HepG2 (cell line): ENCODE results near the gene GALR3. TPM values are rescaled to one million over a fixed set of nuclear protein-coding genes. Genes with fewer than 3 reads are reported as not detected.

Source experiments
- BCL6 ChIP-seq: IDR thresholded peaks from 2 replicates; pipeline ENCODE4 v1.6.1; 2016; ENCODE audit warnings: missing genetic modification reagents, missing compliant biosample characterization
- EHMT2 ChIP-seq: fragments of 200-600 bp; sonication (generic); IDR thresholded peaks from 2 replicates; pipeline ENCODE4 v1.7.0; 2017; ENCODE audit warnings: antibody characterized with exemption, low read depth, low read length, borderline replicate concordance
- FOXP1 ChIP-seq, 2 experiments: fragments of 450-650 bp in 1 of 2; IDR thresholded peaks; 2 replicates each; pipeline ENCODE4 v1.6.1; 2017 to 2018; ENCODE audit warnings: antibody characterized with exemption in 1 of 2
- HNRNPLL ChIP-seq: fragments of 200-400 bp; formaldehyde crosslinking; IDR thresholded peaks from 2 replicates; pipeline ENCODE4 v1.6.1; 2017; ENCODE audit warnings: mild to moderate bottlenecking, low read depth, low read length; ENCODE audit not compliant: poor library complexity, severe bottlenecking
- HNRNPUL1 ChIP-seq: fragments of 200-400 bp; formaldehyde crosslinking; IDR thresholded peaks from 2 replicates; pipeline ENCODE4 v1.6.1; 2017; ENCODE audit warnings: low read depth, mild to moderate bottlenecking, low read length, moderate library complexity
- KAT2B ChIP-seq: fragments of 150-350 bp; IDR thresholded peaks from 2 replicates; pipeline ENCODE4 v1.6.1; 2014; ENCODE audit warnings: low read depth, low read length, borderline replicate concordance
- NFATC3 ChIP-seq: sonication (generic); formaldehyde crosslinking; IDR thresholded peaks from 2 replicates; pipeline ENCODE4 v1.5.1; 2020; ENCODE audit warnings: mild to moderate bottlenecking, missing genetic modification reagents
- SMARCE1 ChIP-seq: fragments of 450-650 bp; IDR thresholded peaks from 2 replicates; pipeline ENCODE4 v1.6.1; 2017; ENCODE audit warnings: borderline replicate concordance
- SMC3 ChIP-seq: IDR thresholded peaks from 2 replicates; pipeline ENCODE4 v1.6.1; 2011; ENCODE audit warnings: low read length, improper control_type of control experiment
- SNAPC2 ChIP-seq: sonication (generic); formaldehyde crosslinking; IDR thresholded peaks from 2 replicates; pipeline ENCODE4 v1.8.1; 2022; ENCODE audit warnings: mild to moderate bottlenecking, missing genetic modification reagents
- SOX6 ChIP-seq, 2 experiments: fragments of 450-650 bp in 1 of 2; sonication (generic) in 1 of 2; formaldehyde crosslinking in 1 of 2; IDR thresholded peaks; 2 replicates each; pipeline versions ENCODE4 v1.4.0 to v1.6.1; 2017 to 2020; ENCODE audit warnings: antibody characterized with exemption in 1 of 2, mild to moderate bottlenecking in 1 of 2, missing genetic modification reagents in 1 of 2
- SP5 ChIP-seq: IDR thresholded peaks from 2 replicates; pipeline ENCODE4 v1.6.1; 2016; ENCODE audit warnings: low read depth, borderline replicate concordance
- ZFP36 ChIP-seq: fragments of 150-350 bp; IDR thresholded peaks from 2 replicates; pipeline ENCODE4 v1.6.1; 2018; ENCODE audit warnings: borderline replicate concordance, low read length, low read depth; ENCODE audit not compliant: partially characterized antibody
- ZNF124 ChIP-seq: sonication (generic); formaldehyde crosslinking; IDR thresholded peaks from 2 replicates; pipeline ENCODE4 v1.4.0; 2020; ENCODE audit warnings: missing genetic modification reagents
- ZNF501 ChIP-seq: sonication (generic); formaldehyde crosslinking; IDR thresholded peaks from 2 replicates; pipeline ENCODE4 v1.5.1; 2020; ENCODE audit warnings: mild to moderate bottlenecking, moderate library complexity, missing genetic modification reagents
- ZNF720 ChIP-seq: sonication (generic); formaldehyde crosslinking; IDR thresholded peaks from 2 replicates; pipeline ENCODE4 v1.4.0; 2020; ENCODE audit warnings: missing genetic modification reagents
- polyA plus RNA-seq, 8 experiments: library from polyadenylated mRNA; depleted of rRNA in 3 of 8; stranded (reverse) in 7 of 8; unstranded in 1 of 8; fragments of >200 nt; fragmentation: Illumina TruSeq in 4 of 8; extraction: Trizol in 4 of 8; gene quantifications; 2 replicates each; pipeline versions ENCODE4 v1.2.1 to v1.2.3, GENCODE V29; 2011 to 2016; ENCODE audit warnings: low read depth in 4 of 8, missing spikeins in 1 of 8, mixed read lengths in 1 of 8; ENCODE audit not compliant: insufficient read depth in 1 of 8
- total RNA-seq, 5 experiments: library from RNA; depleted of rRNA; stranded (reverse); fragments of >200 nt; fragmentation: Illumina TruSeq; extraction: Trizol; gene quantifications; 2 replicates each; pipeline ENCODE4 v1.2.3, GENCODE V29; 2016; ENCODE audit warnings: low read depth in 1 of 5
- TF ChIP-seq, protein P1 (sequence below): sonication (generic); formaldehyde crosslinking; IDR thresholded peaks from 2 replicates; pipeline ENCODE4 v1.4.0; 2020; ENCODE audit warnings: missing genetic modification reagents, mild to moderate bottlenecking, borderline replicate concordance
- TF ChIP-seq, protein P2 (sequence below): IDR thresholded peaks from 2 replicates; pipeline ENCODE4 v1.6.1; 2016; ENCODE audit warnings: low read depth, control low read depth
- TF ChIP-seq, protein P3 (sequence below): sonication (generic); formaldehyde crosslinking; IDR thresholded peaks from 2 replicates; pipeline ENCODE4 v1.8.1; 2023; ENCODE audit warnings: mild to moderate bottlenecking, moderate library complexity, missing genetic modification reagents
- TF ChIP-seq, protein P4 (sequence below): sonication (generic); formaldehyde crosslinking; IDR thresholded peaks from 2 replicates; pipeline ENCODE4 v1.5.0; 2020; ENCODE audit warnings: mild to moderate bottlenecking, missing genetic modification reagents
- TF ChIP-seq, protein P5 (sequence below): IDR thresholded peaks from 2 replicates; pipeline ENCODE4 v1.6.1; 2012; ENCODE audit warnings: low read length, improper control_type of control experiment

The GALR3 gene
- total and polyA plus RNA-seq, 2 of the 13 experiments (the other 11 are each of a cell fraction or from before 2014, with no cell fraction given), result 0.13 TPM; not detected in 1

DNA sequence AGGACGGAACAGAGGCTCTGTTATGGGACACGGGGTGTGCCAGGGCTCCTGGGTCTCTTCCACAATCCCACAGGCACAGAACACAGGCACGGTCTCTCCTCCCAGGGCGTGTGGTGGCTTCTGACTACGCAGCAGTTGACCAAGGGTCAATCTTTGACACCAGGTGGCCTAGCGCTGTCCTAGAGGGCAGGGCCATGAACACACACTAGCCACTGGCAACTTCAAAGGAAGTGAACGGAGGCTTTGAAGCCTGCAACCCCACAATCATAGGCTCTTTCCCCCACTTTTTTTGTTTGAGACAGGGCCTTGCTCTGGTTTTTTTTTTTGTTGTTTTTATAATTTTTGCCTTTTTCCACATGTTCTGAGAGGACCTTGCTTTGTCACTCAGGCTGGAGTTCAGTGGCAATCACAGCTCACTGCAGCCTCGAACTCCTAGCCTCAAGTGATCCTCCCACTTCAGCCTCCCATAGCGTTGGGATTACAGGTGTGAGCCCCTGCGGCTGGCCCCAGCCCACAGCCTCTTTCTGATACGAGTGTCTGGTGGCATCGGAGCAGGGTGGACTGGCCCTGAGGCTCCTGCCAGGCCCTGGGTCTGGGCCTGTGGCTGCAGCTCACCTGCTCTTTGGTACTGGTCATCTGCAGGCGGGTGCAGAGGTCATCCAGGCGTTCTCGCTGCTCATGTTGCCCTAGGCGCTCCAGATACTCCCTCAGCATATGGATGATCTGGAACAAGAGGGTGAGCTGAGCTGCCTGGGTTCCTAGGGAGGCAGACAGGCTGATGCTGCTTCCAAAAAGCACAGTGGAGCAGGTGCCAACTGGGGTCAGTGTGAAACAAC, 9.1 kb downstream of the GALR3 start (continued):
- TF ChIP-seq EHMT2 (no peak), ZNF124 (CRISPR knock-in tag) (no peak), SNAPC2 (no peak), NFATC3 (CRISPR knock-in tag) (no peak), BCL6 (peak; percentile 27; the same call in 1 of the 2 replicates), ZFP36 (no peak), HNRNPLL (no peak), SOX6 (IDR thresholded peaks at IDR 0.05) (no peak), SOX6 (CRISPR knock-in tag; IDR thresholded peaks at IDR 0.05) (0 out of 2 replicates have a peak, but pooled peaks have one; percentile 23), ZNF720 (CRISPR knock-in tag) (no peak), HNRNPUL1 (no peak), FOXP1 (IDR thresholded peaks at IDR 0.05) (no peak), FOXP1 (CRISPR knock-in tag; IDR thresholded peaks at IDR 0.05) (no peak), SMC3 (no peak), KAT2B (no peak), SP5 (CRISPR knock-in tag) (no peak), SMARCE1 (no peak), ZNF501 (0 out of 2 replicates have a peak, but pooled peaks have one; percentile 28)
- TF ChIP-seq, protein P1, sequence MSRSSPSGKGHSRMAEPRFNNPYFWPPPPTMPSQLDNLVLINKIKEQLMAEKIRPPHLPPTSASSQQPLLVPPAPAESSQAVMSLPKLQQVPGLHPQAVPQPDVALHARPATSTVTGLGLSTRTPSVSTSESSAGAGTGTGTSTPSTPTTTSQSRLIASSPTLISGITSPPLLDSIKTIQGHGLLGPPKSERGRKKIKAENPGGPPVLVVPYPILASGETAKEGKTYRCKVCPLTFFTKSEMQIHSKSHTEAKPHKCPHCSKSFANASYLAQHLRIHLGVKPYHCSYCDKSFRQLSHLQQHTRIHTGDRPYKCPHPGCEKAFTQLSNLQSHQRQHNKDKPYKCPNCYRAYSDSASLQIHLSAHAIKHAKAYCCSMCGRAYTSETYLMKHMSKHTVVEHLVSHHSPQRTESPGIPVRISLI (CRISPR knock-in tag), result peak; percentile 81
- TF ChIP-seq, protein P2, sequence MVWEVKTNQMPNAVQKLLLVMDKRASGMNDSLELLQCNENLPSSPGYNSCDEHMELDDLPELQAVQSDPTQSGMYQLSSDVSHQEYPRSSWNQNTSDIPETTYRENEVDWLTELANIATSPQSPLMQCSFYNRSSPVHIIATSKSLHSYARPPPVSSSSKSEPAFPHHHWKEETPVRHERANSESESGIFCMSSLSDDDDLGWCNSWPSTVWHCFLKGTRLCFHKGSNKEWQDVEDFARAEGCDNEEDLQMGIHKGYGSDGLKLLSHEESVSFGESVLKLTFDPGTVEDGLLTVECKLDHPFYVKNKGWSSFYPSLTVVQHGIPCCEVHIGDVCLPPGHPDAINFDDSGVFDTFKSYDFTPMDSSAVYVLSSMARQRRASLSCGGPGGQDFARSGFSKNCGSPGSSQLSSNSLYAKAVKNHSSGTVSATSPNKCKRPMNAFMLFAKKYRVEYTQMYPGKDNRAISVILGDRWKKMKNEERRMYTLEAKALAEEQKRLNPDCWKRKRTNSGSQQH (CRISPR knock-in tag), result 0 out of 2 replicates have a peak, but pooled peaks have one; percentile 34
- TF ChIP-seq, protein P3, sequence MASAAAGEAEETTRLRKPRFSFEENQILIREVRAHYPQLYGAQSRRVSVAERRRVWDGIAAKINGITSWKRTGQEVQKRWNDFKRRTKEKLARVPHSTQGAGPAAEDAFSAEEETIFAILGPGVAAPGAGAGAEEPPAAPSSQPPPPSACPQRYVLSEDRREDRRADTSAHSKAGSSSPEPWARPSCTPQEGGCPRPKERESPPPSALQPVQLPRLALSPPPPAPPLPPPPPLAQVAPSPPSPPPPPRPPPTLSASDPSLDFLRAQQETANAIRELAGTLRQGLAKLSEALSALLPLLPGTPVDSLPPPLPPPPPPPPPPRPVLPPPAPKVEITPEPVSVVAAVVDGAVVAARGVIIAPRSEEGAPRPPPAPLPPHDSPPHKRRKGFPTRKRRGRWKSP (CRISPR knock-in tag), result no peak
- TF ChIP-seq, protein P4, sequence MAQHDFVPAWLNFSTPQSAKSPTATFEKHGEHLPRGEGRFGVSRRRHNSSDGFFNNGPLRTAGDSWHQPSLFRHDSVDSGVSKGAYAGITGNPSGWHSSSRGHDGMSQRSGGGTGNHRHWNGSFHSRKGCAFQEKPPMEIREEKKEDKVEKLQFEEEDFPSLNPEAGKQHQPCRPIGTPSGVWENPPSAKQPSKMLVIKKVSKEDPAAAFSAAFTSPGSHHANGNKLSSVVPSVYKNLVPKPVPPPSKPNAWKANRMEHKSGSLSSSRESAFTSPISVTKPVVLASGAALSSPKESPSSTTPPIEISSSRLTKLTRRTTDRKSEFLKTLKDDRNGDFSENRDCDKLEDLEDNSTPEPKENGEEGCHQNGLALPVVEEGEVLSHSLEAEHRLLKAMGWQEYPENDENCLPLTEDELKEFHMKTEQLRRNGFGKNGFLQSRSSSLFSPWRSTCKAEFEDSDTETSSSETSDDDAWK, result no peak
- TF ChIP-seq, protein P5, sequence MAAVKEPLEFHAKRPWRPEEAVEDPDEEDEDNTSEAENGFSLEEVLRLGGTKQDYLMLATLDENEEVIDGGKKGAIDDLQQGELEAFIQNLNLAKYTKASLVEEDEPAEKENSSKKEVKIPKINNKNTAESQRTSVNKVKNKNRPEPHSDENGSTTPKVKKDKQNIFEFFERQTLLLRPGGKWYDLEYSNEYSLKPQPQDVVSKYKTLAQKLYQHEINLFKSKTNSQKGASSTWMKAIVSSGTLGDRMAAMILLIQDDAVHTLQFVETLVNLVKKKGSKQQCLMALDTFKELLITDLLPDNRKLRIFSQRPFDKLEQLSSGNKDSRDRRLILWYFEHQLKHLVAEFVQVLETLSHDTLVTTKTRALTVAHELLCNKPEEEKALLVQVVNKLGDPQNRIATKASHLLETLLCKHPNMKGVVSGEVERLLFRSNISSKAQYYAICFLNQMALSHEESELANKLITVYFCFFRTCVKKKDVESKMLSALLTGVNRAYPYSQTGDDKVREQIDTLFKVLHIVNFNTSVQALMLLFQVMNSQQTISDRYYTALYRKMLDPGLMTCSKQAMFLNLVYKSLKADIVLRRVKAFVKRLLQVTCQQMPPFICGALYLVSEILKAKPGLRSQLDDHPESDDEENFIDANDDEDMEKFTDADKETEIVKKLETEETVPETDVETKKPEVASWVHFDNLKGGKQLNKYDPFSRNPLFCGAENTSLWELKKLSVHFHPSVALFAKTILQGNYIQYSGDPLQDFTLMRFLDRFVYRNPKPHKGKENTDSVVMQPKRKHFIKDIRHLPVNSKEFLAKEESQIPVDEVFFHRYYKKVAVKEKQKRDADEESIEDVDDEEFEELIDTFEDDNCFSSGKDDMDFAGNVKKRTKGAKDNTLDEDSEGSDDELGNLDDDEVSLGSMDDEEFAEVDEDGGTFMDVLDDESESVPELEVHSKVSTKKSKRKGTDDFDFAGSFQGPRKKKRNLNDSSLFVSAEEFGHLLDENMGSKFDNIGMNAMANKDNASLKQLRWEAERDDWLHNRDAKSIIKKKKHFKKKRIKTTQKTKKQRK, result no peak
